Raji (cell line): Measurements from ENCODE around the gene ZMYM2.

Experiments
- POLR2A ChIP-seq: IDR thresholded peaks from 2 replicates; pipeline ENCODE4 v1.6.1; 2011; ENCODE audit warnings: low read depth, low read length, control low read depth; ENCODE audit not compliant: insufficient read depth

The ZMYM2 gene

GRCh38 chr13:20106742-20107141, 148.2 kb downstream of the ZMYM2 start:
- TF ChIP-seq POLR2A, result no peak

GRCh38 chr13:20109037-20109436, 150.5 kb downstream of the ZMYM2 start:
- TF ChIP-seq POLR2A, result no peak

- no peak for TF ChIP-seq POLR2A
These were observed 155.6 kb downstream of the ZMYM2 start for GRCh38 chr13:20114066-20114610.

GRCh38 chr13:20116213-20116612, 157.7 kb downstream of the ZMYM2 start:
- TF ChIP-seq POLR2A, result no peak

- no peak for TF ChIP-seq POLR2A
These were observed 160.0 kb downstream of the ZMYM2 start for GRCh38 chr13:20118268-20119140.

GRCh38 chr13:20119960-20120359, 161.4 kb downstream of the ZMYM2 start:
- TF ChIP-seq POLR2A, result no peak

- TF ChIP-seq POLR2A, result no peak
These were observed 162.6 kb downstream of the ZMYM2 start for GRCh38 chr13:20121159-20121525.

- no peak for TF ChIP-seq POLR2A
These were observed 165.8 kb downstream of the ZMYM2 start for GRCh38 chr13:20124303-20124702.

- no peak for TF ChIP-seq POLR2A
These were observed 166.7 kb downstream of the ZMYM2 start for GRCh38 chr13:20125129-20125782.

GRCh38 chr13:20125783-20126165, 167.2 kb downstream of the ZMYM2 start:
- TF ChIP-seq POLR2A, result no peak

- no peak for TF ChIP-seq POLR2A
These were observed 168.2 kb downstream of the ZMYM2 start for GRCh38 chr13:20126541-20127261.

GRCh38 chr13:20127262-20127561, 168.7 kb downstream of the ZMYM2 start:
- no peak for TF ChIP-seq POLR2A

GRCh38 chr13:20127562-20128458, 169.3 kb downstream of the ZMYM2 start:
- no peak for TF ChIP-seq POLR2A

- TF ChIP-seq POLR2A, result no peak
These were observed 170.0 kb downstream of the ZMYM2 start for GRCh38 chr13:20128459-20128931.

GRCh38 chr13:20129076-20129475, 170.5 kb downstream of the ZMYM2 start:
- no peak for TF ChIP-seq POLR2A

- no peak for TF ChIP-seq POLR2A
These were observed 171.5 kb downstream of the ZMYM2 start for GRCh38 chr13:20130012-20130411.
